Measurements from ENCODE around the gene XPOT.

The XPOT gene

GRCh38 chr12:64390275-64390851 is 13.8 kb upstream of the XPOT start, which contains the start of gene C12orf56:
TSS of gene C12orf56 (minus strand) at chr12:64390758. CDS start at chr12:64390565, 193 bp downstream.
- H2AFZ ChIP-seq (ENCODE audit: low read length, unreplicated experiment): peak within 1 kb of the TSS; percentile 66
- peaks cover 10% of the 10 kb centered on the region for H3K4me1 ChIP-seq (ENCODE audit: control insufficient read depth, insufficient read depth, low read length, unreplicated experiment)
- no peaks in the 10 kb centered on the region for H3K27me3 ChIP-seq (ENCODE audit: insufficient read depth, low read length)
- no peak within 1 kb of the TSS for H3K27ac ChIP-seq (ENCODE audit: low read depth, low read length)
- H3K36me3 ChIP-seq (ENCODE audit: insufficient read depth, low read length): no peaks in the 10 kb centered on the region
- peaks cover 5% of the 10 kb centered on the region for H3K79me2 ChIP-seq (ENCODE audit: control insufficient read depth, insufficient read depth, low read length, unreplicated experiment)
- peak within 1 kb of the TSS; percentile 79 for H3K4me3 ChIP-seq (ENCODE audit: low read depth, low read length)

DNA sequence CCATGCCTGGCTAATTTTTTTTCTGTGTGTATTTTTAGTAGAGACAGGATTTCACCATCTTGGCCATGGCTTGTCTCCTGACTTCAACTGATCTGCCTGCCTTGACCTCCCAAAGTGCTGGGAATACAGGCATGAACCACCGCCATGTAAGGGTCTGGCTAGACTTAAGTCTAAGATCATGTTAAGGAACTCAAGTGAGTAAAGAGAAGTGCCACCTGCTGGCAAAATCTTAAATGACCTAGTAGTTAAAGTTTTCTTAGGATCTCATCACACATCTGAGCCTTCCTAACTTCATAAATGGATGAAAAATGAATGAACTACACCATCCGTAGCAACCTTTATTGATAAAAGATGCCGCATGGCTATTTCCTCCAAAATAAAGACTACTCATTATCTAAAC is 12.0 kb upstream of the XPOT start:
- Histone ChIP-seq H3K36me3 (ENCODE audit: insufficient read depth, low read length) (no peaks in the 10 kb centered on the region), H3K79me2 (ENCODE audit: control insufficient read depth, insufficient read depth, low read length, unreplicated experiment) (peaks cover 5% of the 10 kb centered on the region), H2AFZ (ENCODE audit: low read length, unreplicated experiment) (no peak overlapping the region), H3K4me3 (ENCODE audit: low read depth, low read length) (no peak overlapping the region), H3K4me1 (ENCODE audit: control insufficient read depth, insufficient read depth, low read length, unreplicated experiment) (peaks cover 3% of the 10 kb centered on the region), H3K27me3 (ENCODE audit: insufficient read depth, low read length) (no peaks in the 10 kb centered on the region), H3K27ac (ENCODE audit: low read depth, low read length) (no peak overlapping the region)

DNA sequence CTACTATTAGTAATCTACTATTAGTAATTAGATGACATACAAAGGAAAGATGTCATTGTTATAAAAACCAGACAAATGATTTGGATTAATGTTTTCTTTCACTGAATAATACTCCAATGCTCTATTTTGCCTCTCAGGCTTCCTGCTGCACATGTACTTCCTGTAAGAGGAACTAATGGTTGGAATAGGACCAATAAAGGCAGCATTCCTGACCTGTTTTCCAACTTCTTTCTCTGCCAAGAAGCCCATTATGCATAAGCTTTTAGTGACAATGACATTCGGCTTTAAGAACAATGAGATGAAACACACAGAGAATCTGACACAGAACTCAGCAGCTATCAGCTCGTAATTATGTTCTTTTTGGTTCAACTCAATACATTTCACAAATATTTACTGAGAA is 8.5 kb upstream of the XPOT start:
- no peak overlapping the region for H3K27ac ChIP-seq (ENCODE audit: low read depth, low read length)
- H2AFZ ChIP-seq (ENCODE audit: low read length, unreplicated experiment): no peak overlapping the region
- no peaks in the 10 kb centered on the region for H3K36me3 ChIP-seq (ENCODE audit: insufficient read depth, low read length)

GRCh38 chr12:64400041-64400440 is 4.2 kb upstream of the XPOT start:
- Histone ChIP-seq H3K27me3 (ENCODE audit: insufficient read depth, low read length) (no peaks in the 10 kb centered on the region), H3K4me3 (ENCODE audit: low read depth, low read length) (no peak overlapping the region), H2AFZ (ENCODE audit: low read length, unreplicated experiment) (no peak overlapping the region)

More for the DNA sequence above, 8.5 kb upstream of the XPOT start:
- Histone ChIP-seq H3K79me2 (ENCODE audit: control insufficient read depth, insufficient read depth, low read length, unreplicated experiment) (no peaks in the 10 kb centered on the region), H3K27me3 (ENCODE audit: insufficient read depth, low read length) (no peaks in the 10 kb centered on the region), H3K4me1 (ENCODE audit: control insufficient read depth, insufficient read depth, low read length, unreplicated experiment) (peaks cover 14% of the 10 kb centered on the region), H3K4me3 (ENCODE audit: low read depth, low read length) (no peak overlapping the region)

DNA sequence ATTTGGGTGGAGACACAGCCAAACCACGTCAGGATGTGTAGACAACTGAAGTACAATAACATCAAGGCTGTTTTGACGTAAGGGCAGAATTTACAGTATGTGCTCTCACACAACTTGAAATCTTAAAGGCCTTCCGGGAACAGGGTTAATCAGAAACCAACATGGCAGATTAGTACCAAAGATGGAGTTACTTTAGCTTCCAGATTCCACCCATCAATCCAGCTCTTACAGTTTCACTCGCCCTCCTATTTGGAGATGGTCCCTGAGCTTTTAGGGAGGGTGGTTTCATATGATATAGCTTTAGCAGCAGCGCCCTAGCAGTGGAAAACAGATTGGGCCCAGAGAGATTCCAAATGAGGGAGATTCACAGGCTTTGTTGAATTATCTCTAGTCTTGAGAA is 2.0 kb upstream of the XPOT start:
- no peak overlapping the region for H3K27ac ChIP-seq (ENCODE audit: low read depth, low read length)
- H3K79me2 ChIP-seq (ENCODE audit: control insufficient read depth, insufficient read depth, low read length, unreplicated experiment): peaks cover 21% of the 10 kb centered on the region
- H3K27me3 ChIP-seq (ENCODE audit: insufficient read depth, low read length): no peaks in the 10 kb centered on the region
- no peaks in the 10 kb centered on the region for H3K36me3 ChIP-seq (ENCODE audit: insufficient read depth, low read length)
- H3K4me1 ChIP-seq (ENCODE audit: control insufficient read depth, insufficient read depth, low read length, unreplicated experiment): peaks cover 21% of the 10 kb centered on the region
- no peak overlapping the region for H2AFZ ChIP-seq (ENCODE audit: low read length, unreplicated experiment)
- H3K4me3 ChIP-seq (ENCODE audit: low read depth, low read length): no peak overlapping the region

More at GRCh38 chr12:64400041-64400440, 4.2 kb upstream of the XPOT start:
- Histone ChIP-seq H3K4me1 (ENCODE audit: control insufficient read depth, insufficient read depth, low read length, unreplicated experiment) (peaks cover 16% of the 10 kb centered on the region), H3K79me2 (ENCODE audit: control insufficient read depth, insufficient read depth, low read length, unreplicated experiment) (no peaks in the 10 kb centered on the region), H3K27ac (ENCODE audit: low read depth, low read length) (no peak overlapping the region), H3K36me3 (ENCODE audit: insufficient read depth, low read length) (no peaks in the 10 kb centered on the region)

- Histone ChIP-seq H3K36me3 (ENCODE audit: insufficient read depth, low read length) (no peaks in the 10 kb centered on the region), H3K79me2 (ENCODE audit: control insufficient read depth, insufficient read depth, low read length, unreplicated experiment) (peaks cover 42% of the 10 kb centered on the region), H3K27me3 (ENCODE audit: insufficient read depth, low read length) (no peaks in the 10 kb centered on the region), H3K27ac (ENCODE audit: low read depth, low read length) (peak overlapping the region; percentile 96), H3K4me3 (ENCODE audit: low read depth, low read length) (peak overlapping the region; percentile 89), H2AFZ (ENCODE audit: low read length, unreplicated experiment) (peak overlapping the region; percentile 89), H3K4me1 (ENCODE audit: control insufficient read depth, insufficient read depth, low read length, unreplicated experiment) (peaks cover 35% of the 10 kb centered on the region)
Measured at GRCh38 chr12:64404470-64405256, 471 bp downstream of the XPOT start.

GRCh38 chr12:64407342-64408223 is 3.4 kb downstream of the XPOT start:
- no peak overlapping the region for H3K27ac ChIP-seq (ENCODE audit: low read depth, low read length)
- peaks cover 22% of the 10 kb centered on the region for H3K36me3 ChIP-seq (ENCODE audit: insufficient read depth, low read length)
- peaks cover 27% of the 10 kb centered on the region for H3K4me1 ChIP-seq (ENCODE audit: control insufficient read depth, insufficient read depth, low read length, unreplicated experiment)
- no peak overlapping the region for H2AFZ ChIP-seq (ENCODE audit: low read length, unreplicated experiment)
- H3K79me2 ChIP-seq (ENCODE audit: control insufficient read depth, insufficient read depth, low read length, unreplicated experiment): peaks cover 59% of the 10 kb centered on the region
- no peak overlapping the region for H3K4me3 ChIP-seq (ENCODE audit: low read depth, low read length)
- no peaks in the 10 kb centered on the region for H3K27me3 ChIP-seq (ENCODE audit: insufficient read depth, low read length)

DNA sequence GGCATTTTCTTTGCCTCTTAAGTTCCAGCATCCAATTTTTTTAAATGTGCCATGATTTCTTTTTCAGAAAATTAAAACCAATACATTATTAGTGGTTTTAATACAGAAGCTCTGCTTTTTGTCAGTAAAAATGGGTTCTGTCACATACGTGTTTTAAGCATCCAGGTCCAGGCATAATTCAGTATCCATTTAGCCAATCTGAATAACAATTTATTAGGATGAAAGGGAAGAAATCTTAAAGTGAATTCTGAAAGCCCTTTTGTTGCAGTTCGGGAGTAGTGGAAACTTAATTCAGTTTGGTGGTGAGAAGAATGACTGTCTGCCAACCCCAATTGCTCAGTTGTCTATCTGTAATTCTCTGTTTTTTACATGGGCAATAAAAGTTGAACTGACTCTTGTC is 7.2 kb downstream of the XPOT start:
- Histone ChIP-seq H3K4me3 (ENCODE audit: low read depth, low read length) (no peak overlapping the region), H3K27ac (ENCODE audit: low read depth, low read length) (no peak overlapping the region), H3K27me3 (ENCODE audit: insufficient read depth, low read length) (no peaks in the 10 kb centered on the region), H2AFZ (ENCODE audit: low read length, unreplicated experiment) (no peak overlapping the region), H3K4me1 (ENCODE audit: control insufficient read depth, insufficient read depth, low read length, unreplicated experiment) (peaks cover 17% of the 10 kb centered on the region), H3K79me2 (ENCODE audit: control insufficient read depth, insufficient read depth, low read length, unreplicated experiment) (peaks cover 56% of the 10 kb centered on the region), H3K36me3 (ENCODE audit: insufficient read depth, low read length) (peaks cover 44% of the 10 kb centered on the region)

- no peak overlapping the region for H2AFZ ChIP-seq (ENCODE audit: low read length, unreplicated experiment)
- no peak overlapping the region for H3K4me3 ChIP-seq (ENCODE audit: low read depth, low read length)
- H3K36me3 ChIP-seq (ENCODE audit: insufficient read depth, low read length): peaks cover 54% of the 10 kb centered on the region
- peaks cover 46% of the 10 kb centered on the region for H3K79me2 ChIP-seq (ENCODE audit: control insufficient read depth, insufficient read depth, low read length, unreplicated experiment)
- no peak overlapping the region for H3K27ac ChIP-seq (ENCODE audit: low read depth, low read length)
- H3K4me1 ChIP-seq (ENCODE audit: control insufficient read depth, insufficient read depth, low read length, unreplicated experiment): peaks cover 15% of the 10 kb centered on the region
- no peaks in the 10 kb centered on the region for H3K27me3 ChIP-seq (ENCODE audit: insufficient read depth, low read length)
Measured at GRCh38 chr12:64412459-64412858, 8.3 kb downstream of the XPOT start.

DNA sequence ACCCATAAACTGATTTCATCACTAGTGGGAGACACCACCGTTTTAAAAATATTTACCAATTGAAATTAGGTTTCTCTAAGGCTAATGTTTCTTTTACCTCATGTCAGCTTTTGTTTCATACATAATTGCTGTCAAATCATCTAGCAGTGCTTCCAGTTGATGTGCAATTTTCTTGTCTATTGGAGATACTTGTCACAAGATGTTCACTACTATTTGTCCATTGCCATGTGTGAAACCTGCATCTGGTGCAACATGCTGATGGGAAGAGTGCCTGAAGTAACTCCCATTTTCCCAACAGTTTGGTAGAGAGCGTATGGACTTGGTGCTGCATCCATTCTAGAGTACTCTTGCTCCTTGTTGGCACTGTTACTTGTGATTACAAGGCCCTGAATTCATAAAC is 9.7 kb downstream of the XPOT start:
- Histone ChIP-seq H3K4me1 (ENCODE audit: control insufficient read depth, insufficient read depth, low read length, unreplicated experiment) (peaks cover 2% of the 10 kb centered on the region), H3K36me3 (ENCODE audit: insufficient read depth, low read length) (peaks cover 68% of the 10 kb centered on the region), H3K27ac (ENCODE audit: low read depth, low read length) (no peak overlapping the region), H3K4me3 (ENCODE audit: low read depth, low read length) (no peak overlapping the region), H3K27me3 (ENCODE audit: insufficient read depth, low read length) (no peaks in the 10 kb centered on the region), H2AFZ (ENCODE audit: low read length, unreplicated experiment) (no peak overlapping the region), H3K79me2 (ENCODE audit: control insufficient read depth, insufficient read depth, low read length, unreplicated experiment) (peaks cover 32% of the 10 kb centered on the region)
